BE2C (cell line): ENCODE data around the gene MSTN.
"Not testable (repeated sequence)": the region's sequence is repeated elsewhere in the genome, so short reads cannot be mapped to it uniquely, and the experiment has no call there.

ENCODE experiments used
- DNase-seq: peaks from one replicate; pipeline ENCODE4 v3.0.0-alpha.2; 2020
- H3K27me3 ChIP-seq: fragments of 250-450 bp; sonication (Bioruptor Pico); 2 replicates; pipeline ENCODE4 v1.5.1; 2020; ENCODE audit warnings: mild to moderate bottlenecking
- H3K36me3 ChIP-seq: fragments of 250-450 bp; sonication (Bioruptor Pico); 2 replicates; pipeline ENCODE4 v1.5.1; 2020; ENCODE audit warnings: mild to moderate bottlenecking
- H3K4me1 ChIP-seq: fragments of 250-450 bp; sonication (Bioruptor Pico); 2 replicates; pipeline ENCODE4 v1.5.1; 2020
- H3K4me3 ChIP-seq: 2 replicates; pipeline ENCODE4 v1.5.1; 2011; ENCODE audit warnings: low read depth, low read length
- H3K9me3 ChIP-seq: fragments of 250-450 bp; sonication (Bioruptor Pico); 2 replicates; pipeline ENCODE4 v1.5.1; 2020
- CTCF ChIP-seq: IDR thresholded peaks from 2 replicates; pipeline ENCODE4 v1.5.1; 2012; ENCODE audit warnings: mild to moderate bottlenecking, low read depth, low read length

MSTN gene

GRCh38 chr2:190023860-190024259 lies 38.7 kb downstream of the MSTN start:
- DNase-seq: peak; percentile 24
- H3K4me1 ChIP-seq: no peaks in the 10 kb centered on the region
- no peaks in the 10 kb centered on the region for H3K36me3 ChIP-seq
- no peak overlapping the region for H3K4me3 ChIP-seq
- peaks cover 6% of the 10 kb centered on the region; the same call in 1 of the 2 replicates for H3K27me3 ChIP-seq
- no peaks in the 10 kb centered on the region for H3K9me3 ChIP-seq
- peak; percentile 64 for TF ChIP-seq CTCF

- no peak for TF ChIP-seq CTCF
- Histone ChIP-seq H3K4me1 (no peaks in the 10 kb centered on the region), H3K4me3 (no peak overlapping the region)
These were observed 41.8 kb downstream of the MSTN start for GRCh38 chr2:190020720-190021119.

GRCh38 chr2:190017837-190018236 lies 44.7 kb downstream of the MSTN start:
- no peak for DNase-seq

More at GRCh38 chr2:190020720-190021119, 41.8 kb downstream of the MSTN start:
- H3K9me3 ChIP-seq: no peaks in the 10 kb centered on the region
- peaks cover 6% of the 10 kb centered on the region; the same call in 1 of the 2 replicates for H3K27me3 ChIP-seq
- H3K36me3 ChIP-seq: no peaks in the 10 kb centered on the region
- no peak for DNase-seq

GRCh38 chr2:190015969-190016368 lies 46.6 kb downstream of the MSTN start:
- H3K9me3 ChIP-seq, DNase-seq, H3K36me3 ChIP-seq, H3K27me3 ChIP-seq, H3K4me1 ChIP-seq, H3K4me3 ChIP-seq: not testable (repeated sequence)

More at GRCh38 chr2:190017837-190018236, 44.7 kb downstream of the MSTN start:
- Histone ChIP-seq H3K4me3 (no peak overlapping the region), H3K9me3 (no peaks in the 10 kb centered on the region), H3K27me3 (peaks cover 6% of the 10 kb centered on the region; the same call in 1 of the 2 replicates), H3K4me1 (no peaks in the 10 kb centered on the region), H3K36me3 (no peaks in the 10 kb centered on the region)
- TF ChIP-seq CTCF: no peak
